AG10803 (cell line): Measurements from ENCODE around the gene AKAP17A.

Experiments
- DNase-seq: peaks from one replicate; pipeline ENCODE4 v3.0.0; 2010; ENCODE audit warnings: low read depth
- H3K4me3 ChIP-seq: 2 replicates; pipeline ENCODE4 v1.5.1; 2011; ENCODE audit warnings: mild to moderate bottlenecking, low read length, control low read depth
- TF ChIP-seq, protein P1 (sequence below): conservative IDR thresholded peaks from 2 replicates; pipeline ENCODE4 v1.5.1; 2011; ENCODE audit warnings: mild to moderate bottlenecking, low read length, control low read depth, inconsistent platforms

The AKAP17A gene

DNA sequence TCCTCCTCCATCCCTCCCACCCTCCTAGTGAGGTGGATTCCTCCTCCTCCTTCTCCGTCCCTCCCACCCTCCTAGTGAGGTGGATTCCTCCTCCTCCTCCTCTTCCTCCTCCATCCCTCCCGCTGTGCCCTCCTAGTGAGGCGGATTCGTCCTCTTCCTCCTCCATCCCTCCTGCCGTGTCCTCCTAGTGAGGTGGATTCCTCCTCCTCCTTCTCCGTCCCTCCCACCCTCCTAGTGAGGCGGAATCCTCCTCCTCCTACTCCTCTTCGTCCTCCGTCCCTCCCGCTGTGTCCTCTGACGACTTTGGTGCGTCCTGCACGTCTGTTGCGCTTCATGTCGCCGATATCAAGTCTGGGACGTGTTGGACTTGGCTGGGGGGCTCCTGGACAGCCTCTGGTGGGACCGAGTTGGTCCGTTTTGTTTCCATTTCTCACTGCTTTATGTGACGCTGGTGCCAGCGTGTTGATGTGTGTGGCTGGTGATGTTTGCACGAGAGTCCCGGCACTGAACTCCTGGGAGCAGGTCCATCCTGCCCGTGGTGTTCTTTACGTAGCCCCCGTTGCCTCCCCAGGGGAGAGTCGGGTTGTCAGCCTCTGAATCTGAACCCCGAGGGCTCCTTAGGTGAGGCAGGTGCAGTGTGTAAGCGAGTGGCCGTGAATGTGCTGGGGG lies 5.4 kb downstream of the AKAP17A start:
- H3K4me3 ChIP-seq, result no peak overlapping the region
- no peak for DNase-seq
- TF ChIP-seq, protein P1, sequence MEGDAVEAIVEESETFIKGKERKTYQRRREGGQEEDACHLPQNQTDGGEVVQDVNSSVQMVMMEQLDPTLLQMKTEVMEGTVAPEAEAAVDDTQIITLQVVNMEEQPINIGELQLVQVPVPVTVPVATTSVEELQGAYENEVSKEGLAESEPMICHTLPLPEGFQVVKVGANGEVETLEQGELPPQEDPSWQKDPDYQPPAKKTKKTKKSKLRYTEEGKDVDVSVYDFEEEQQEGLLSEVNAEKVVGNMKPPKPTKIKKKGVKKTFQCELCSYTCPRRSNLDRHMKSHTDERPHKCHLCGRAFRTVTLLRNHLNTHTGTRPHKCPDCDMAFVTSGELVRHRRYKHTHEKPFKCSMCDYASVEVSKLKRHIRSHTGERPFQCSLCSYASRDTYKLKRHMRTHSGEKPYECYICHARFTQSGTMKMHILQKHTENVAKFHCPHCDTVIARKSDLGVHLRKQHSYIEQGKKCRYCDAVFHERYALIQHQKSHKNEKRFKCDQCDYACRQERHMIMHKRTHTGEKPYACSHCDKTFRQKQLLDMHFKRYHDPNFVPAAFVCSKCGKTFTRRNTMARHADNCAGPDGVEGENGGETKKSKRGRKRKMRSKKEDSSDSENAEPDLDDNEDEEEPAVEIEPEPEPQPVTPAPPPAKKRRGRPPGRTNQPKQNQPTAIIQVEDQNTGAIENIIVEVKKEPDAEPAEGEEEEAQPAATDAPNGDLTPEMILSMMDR, result no peak

DNA sequence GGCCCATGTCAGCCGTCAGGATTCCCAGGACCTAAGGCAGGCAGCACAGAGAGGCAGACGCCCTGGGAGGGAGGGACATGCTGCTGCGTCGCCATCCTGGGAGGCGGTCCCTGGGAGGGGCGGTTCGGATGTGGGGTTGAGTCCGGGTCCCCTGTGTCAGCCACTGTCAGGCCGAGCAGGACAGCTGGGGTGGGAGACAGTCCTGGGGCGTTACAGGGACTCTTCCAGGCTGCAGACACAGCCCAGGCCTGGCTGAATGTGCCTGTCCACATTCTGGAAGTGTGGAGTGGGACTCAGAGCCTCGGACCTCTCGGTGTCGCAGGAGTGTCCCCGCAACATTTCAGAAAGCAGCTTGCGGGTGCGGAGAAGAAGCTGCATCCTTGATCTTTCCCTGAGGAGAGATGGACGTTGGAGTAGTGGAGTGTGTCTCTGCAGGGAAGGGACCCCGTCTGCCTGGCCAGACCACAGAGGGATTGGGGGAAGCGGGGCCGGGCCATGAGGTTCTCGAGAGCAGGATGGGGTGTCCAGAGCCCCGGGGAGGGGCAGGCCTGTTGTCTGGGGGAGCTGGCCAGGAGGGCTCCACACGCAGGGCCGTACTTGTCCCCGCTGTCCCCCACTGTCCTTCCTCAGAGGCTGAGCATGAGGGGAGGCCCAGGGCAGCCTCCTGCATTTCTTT lies 6.1 kb downstream of the AKAP17A start:
- no peak for DNase-seq
- TF ChIP-seq, protein P1, result no peak
- H3K4me3 ChIP-seq, result no peak overlapping the region

DNA sequence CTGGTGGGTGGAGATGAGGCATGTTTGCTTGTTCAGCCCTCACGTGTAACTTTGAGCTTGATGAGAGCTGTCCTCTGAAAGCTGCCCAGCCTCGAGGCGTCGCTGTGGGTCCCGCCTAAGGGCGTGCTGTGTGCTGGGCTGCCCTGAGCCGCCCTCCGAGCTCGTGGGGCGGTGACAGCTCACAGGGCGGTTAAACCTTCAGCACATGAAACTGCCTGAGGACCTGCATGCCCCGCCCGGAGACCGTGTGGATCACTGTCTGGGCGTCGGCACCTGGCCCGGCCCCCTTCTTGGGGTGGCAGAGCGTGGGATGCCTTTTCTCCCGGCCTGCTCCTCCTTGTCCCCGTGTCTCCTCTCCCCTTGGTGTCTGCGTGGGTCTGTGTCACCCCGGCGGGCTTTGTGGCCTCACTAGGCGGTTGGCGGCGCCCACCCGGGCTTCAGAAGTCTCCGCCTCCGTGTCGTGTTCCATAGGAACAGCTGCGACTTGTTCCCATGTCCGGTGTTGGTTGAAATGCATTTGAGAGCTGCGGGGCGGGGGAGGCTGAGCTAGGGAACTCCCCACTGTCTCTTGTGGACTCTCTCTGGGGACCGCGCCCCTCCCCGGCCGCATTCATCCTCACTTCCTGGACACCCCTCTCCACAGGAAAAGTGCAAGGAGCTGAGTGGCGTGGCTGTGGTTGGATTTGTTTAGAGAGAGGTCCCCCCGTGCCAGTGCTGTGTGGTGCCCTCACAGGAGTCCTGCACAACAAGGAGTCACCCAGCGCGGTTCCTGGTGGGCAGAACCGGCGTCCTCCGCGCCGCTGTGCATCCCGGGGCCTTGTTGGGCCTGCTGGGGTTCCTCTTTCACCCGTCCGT lies 6.8 kb downstream of the AKAP17A start:
- no peak for DNase-seq
- H3K4me3 ChIP-seq, result no peak overlapping the region
- TF ChIP-seq, protein P1, result no peak

DNA sequence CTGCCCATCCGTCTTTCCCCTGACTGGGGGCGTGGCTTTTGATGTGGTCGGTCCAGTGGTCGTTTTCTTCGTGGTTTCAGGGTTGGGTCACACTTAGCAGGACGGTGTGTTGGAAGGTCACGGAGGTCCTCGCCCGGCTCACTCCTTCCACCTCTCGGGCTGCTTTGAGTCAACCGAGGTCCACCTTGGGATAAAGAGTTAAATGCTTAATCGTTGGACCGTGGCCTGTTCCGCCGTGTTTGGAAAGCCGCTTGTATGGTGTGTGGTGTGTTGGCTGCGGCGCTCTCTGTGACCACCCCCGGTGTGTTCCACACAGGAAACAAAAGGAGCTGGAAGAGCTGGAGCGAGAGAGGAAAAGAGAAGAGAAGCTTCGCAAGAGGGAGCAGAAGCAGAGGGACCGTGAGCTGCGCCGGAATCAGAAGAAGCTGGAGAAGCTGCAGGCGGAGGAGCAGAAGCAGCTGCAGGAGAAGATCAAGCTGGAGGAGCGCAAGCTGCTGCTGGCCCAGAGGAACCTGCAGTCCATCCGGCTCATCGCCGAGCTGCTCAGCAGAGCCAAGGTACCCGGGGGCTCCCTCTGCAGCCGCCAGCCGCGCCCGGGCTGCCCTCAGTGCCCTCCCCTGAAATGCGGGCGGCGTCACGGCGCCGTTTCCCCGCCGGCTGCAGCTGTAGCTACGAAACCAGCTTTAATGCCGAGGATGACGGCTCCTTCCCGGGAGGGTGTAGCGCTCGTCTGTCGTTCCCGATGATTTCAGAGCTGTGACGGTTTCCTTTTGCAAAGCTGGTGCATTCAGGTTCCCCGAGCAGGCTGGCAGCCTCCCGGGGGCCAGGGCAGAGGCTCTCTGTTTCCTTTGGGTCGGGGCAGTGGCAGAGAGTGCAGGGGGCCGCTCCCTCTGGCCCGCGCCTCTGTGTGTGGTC lies 7.7 kb downstream of the AKAP17A start:
- no peak overlapping the region for H3K4me3 ChIP-seq
- no peak for DNase-seq
- TF ChIP-seq, protein P1, result no peak

DNA sequence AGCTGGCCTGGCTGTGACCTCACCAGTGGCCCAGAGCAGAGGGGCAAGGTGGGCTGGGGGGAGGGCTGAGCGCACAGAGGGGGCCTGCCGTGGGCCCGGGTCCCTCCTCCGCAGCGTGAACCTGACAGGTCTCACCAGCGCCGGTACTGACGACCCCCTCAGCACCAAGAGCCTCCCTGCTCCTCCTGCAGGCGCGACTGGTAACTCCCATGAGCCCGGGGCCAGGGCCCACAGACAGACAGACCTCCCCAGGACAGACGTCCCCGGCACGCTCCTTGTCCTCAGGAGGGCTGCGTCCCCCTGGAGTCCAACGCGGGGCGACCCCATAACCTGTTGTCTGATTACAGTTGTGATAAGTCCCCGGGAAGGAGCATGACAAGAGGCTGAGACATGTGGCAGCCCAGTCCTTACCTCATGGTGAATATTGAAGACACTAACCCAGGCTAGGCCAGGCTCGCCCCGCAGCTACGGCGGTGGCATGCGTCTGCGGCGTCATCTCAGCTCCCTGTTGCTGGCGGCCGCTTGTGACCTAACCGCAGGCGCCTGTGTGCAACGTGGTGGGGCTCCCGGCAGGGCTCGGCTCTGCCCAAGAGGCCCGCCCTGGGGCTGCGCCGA lies 8.5 kb downstream of the AKAP17A start:
- DNase-seq, result no peak
- no peak overlapping the region for H3K4me3 ChIP-seq
- TF ChIP-seq, protein P1, result no peak

DNA sequence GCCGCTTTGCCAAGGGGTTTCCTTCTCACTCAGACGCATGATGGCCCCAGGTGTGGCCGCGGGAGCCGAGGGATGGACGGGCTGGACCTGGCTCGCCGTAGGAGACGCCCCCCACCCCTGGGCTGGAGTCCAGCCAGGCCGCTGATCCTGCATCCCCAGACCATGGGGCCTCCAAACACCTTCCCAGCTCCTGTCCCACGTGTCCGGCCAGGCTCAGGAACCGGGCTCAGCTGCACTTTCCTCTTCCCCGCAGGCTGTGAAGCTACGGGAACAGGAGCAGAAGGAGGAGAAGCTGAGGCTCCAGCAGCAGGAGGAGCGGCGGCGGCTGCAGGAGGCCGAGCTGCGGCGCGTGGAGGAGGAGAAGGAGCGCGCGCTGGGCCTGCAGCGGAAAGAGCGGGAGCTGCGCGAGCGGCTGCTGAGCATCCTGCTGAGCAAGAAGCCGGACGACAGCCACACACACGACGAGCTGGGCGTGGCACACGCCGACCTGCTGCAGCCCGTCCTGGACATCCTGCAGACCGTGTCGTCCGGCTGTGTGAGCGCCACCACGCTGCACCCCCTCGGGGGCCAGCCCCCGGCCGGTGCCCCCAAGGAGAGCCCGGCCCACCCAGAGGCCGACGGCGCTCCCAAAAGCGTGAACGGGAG lies 9.1 kb downstream of the AKAP17A start:
- DNase-seq, result no peak
- TF ChIP-seq, protein P1, result no peak
- no peak overlapping the region for H3K4me3 ChIP-seq
